A549 (cell line): Measurements from ENCODE around the gene ZNF521. TPM values are rescaled to one million over a fixed set of nuclear protein-coding genes. Genes with fewer than 3 reads are reported as not detected.
A peak's percentile ranks its signal among the peaks of the same experiment; 100 is the strongest.

Experiments
- ATAC-seq, 2 experiments: fragments of 200-7000 bp in 1 of 2; fragments of >200 bp in 1 of 2; cut with Nextera tagmentation in 1 of 2; cut with Tn5 transposase in 1 of 2; 3 replicates each; pipeline versions ENCODE4 v1.8.0 to v1.9.1; 2018 to 2020; ENCODE audit warnings: mild to moderate bottlenecking in 1 of 2, moderate library complexity in 1 of 2
- CTCF ChIA-PET: fragments of 300-600 bp; sonication (Branson Sonifier 250); formaldehyde crosslinking; extraction: SDS; loops from one replicate; lab custom pipeline; 2021; ENCODE audit warnings: antibody characterized with exemption, inconsistent platforms; lab: Yijun Ruan, JAX
- POLR2A ChIA-PET: fragments of 350-600 bp; formaldehyde crosslinking; extraction: SDS; loops from one replicate; lab custom pipeline; 2021; ENCODE audit warnings: antibody characterized with exemption, inconsistent platforms; lab: Yijun Ruan, JAX
- DNase-seq, 2 experiments: peaks; one replicate each; pipeline versions ENCODE4 v3.0.0 to v3.0.0-alpha.2; 2011 to 2016; ENCODE audit warnings: low read depth in 1 of 2, low spot score in 1 of 2
- FAIRE-seq: peaks from 2 replicates; lab custom pipeline; 2011; peaks lifted over from hg19 to GRCh38; lab: Jason Lieb, UNC
- H3K27ac ChIP-seq, 2 experiments: fragments of >200 bp; sonication (Bioruptor Twin); formaldehyde crosslinking; 3 replicates each; pipeline ENCODE4 v1.5.1; 2016 to 2017
- H3K4me1 ChIP-seq: fragments of >200 bp; sonication (Bioruptor Twin); formaldehyde crosslinking; 3 replicates; pipeline ENCODE4 v1.6.1; 2016
- H3K4me2 ChIP-seq: fragments of >200 bp; sonication (Bioruptor Twin); formaldehyde crosslinking; 3 replicates; pipeline ENCODE4 v1.6.1; 2016
- H3K4me3 ChIP-seq: fragments of >200 bp; sonication (Bioruptor Twin); formaldehyde crosslinking; 3 replicates; pipeline ENCODE4 v1.5.1; 2016
- H3K9me3 ChIP-seq: fragments of >200 bp; sonication (Bioruptor Twin); formaldehyde crosslinking; 3 replicates; pipeline ENCODE4 v1.6.1; 2016
- ATOH8 ChIP-seq: fragments of 250-450 bp; sonication (Bioruptor Pico); IDR thresholded peaks from 2 replicates; pipeline ENCODE4 v1.5.0; 2020; ENCODE audit warnings: low read depth, mild to moderate bottlenecking, moderate library complexity
- CBX2 ChIP-seq: fragments of 200-600 bp; sonication (generic); IDR thresholded peaks from 2 replicates; pipeline ENCODE4 v1.6.1; 2016; ENCODE audit warnings: low read depth, mild to moderate bottlenecking, borderline replicate concordance
- ESRRA ChIP-seq: fragments of 150-350 bp; IDR thresholded peaks from 2 replicates; pipeline ENCODE4 v1.6.1; 2014; ENCODE audit warnings: mild to moderate bottlenecking, low read length, borderline replicate concordance
- GATA3 ChIP-seq: IDR thresholded peaks from 2 replicates; pipeline ENCODE4 v1.6.1; 2012; ENCODE audit warnings: borderline replicate concordance
- HES2 ChIP-seq: fragments of >200 bp; sonication (Bioruptor Twin); formaldehyde crosslinking; IDR thresholded peaks from 2 replicates; pipeline ENCODE4 v1.6.1; 2016
- HMGXB4 ChIP-seq: fragments of 250-450 bp; sonication (Bioruptor Pico); IDR thresholded peaks from 2 replicates; pipeline ENCODE4 v1.5.0; 2021; ENCODE audit warnings: mild to moderate bottlenecking, moderate library complexity, borderline replicate concordance
- HOXA7 ChIP-seq: fragments of 250-450 bp; sonication (Bioruptor Pico); IDR thresholded peaks from 2 replicates; pipeline ENCODE4 v1.5.0; 2020; ENCODE audit warnings: mild to moderate bottlenecking, moderate library complexity
- HOXB5 ChIP-seq: fragments of 250-450 bp; sonication (Bioruptor Pico); IDR thresholded peaks from 2 replicates; pipeline ENCODE4 v1.5.0; 2020; ENCODE audit warnings: mild to moderate bottlenecking, moderate library complexity
- JUNB ChIP-seq: fragments of >200 bp; sonication (Bioruptor Twin); formaldehyde crosslinking; IDR thresholded peaks from 2 replicates; pipeline ENCODE4 v1.6.1; 2016
- KDM1A ChIP-seq: fragments of 200-600 bp; sonication (generic); IDR thresholded peaks from 2 replicates; pipeline ENCODE4 v1.6.1; 2016; ENCODE audit warnings: low read depth, mild to moderate bottlenecking
- KDM5A ChIP-seq: fragments of 200-600 bp; sonication (generic); IDR thresholded peaks from 2 replicates; pipeline ENCODE4 v1.6.1; 2016; ENCODE audit warnings: antibody characterized with exemption, mild to moderate bottlenecking
- MAFK ChIP-seq: fragments of 450-650 bp; IDR thresholded peaks from 2 replicates; pipeline ENCODE4 v1.6.1; 2014; ENCODE audit not compliant: partially characterized antibody
- MAZ ChIP-seq: fragments of 150-350 bp; IDR thresholded peaks from 2 replicates; pipeline ENCODE4 v1.6.1; 2014; ENCODE audit warnings: antibody characterized with exemption, low read depth, low read length, borderline replicate concordance
- MYC ChIP-seq: IDR thresholded peaks from 2 replicates; pipeline ENCODE4 v1.6.1; 2012; ENCODE audit warnings: mild to moderate bottlenecking, inconsistent platforms, low read length, improper control_type of control experiment, borderline replicate concordance
- NFE2L2 ChIP-seq: fragments of 150-350 bp; conservative IDR thresholded peaks from 2 replicates; pipeline ENCODE4 v1.6.1; 2014; ENCODE audit warnings: low read length
- NPAS2 ChIP-seq: fragments of 250-450 bp; sonication (Bioruptor Pico); IDR thresholded peaks from 2 replicates; pipeline ENCODE4 v1.8.0; 2022; ENCODE audit warnings: mild to moderate bottlenecking, moderate library complexity, borderline replicate concordance
- PHF8 ChIP-seq: fragments of 200-600 bp; sonication (generic); IDR thresholded peaks from 2 replicates; pipeline ENCODE4 v1.6.1; 2016; ENCODE audit warnings: low read depth, mild to moderate bottlenecking, antibody characterized with exemption, moderate library complexity, borderline replicate concordance
- SMC3 ChIP-seq: fragments of >200 bp; sonication (Bioruptor Twin); formaldehyde crosslinking; IDR thresholded peaks from 3 replicates; pipeline ENCODE4 v1.6.1; 2018; ENCODE audit warnings: inconsistent platforms
- SREBF2 ChIP-seq: fragments of 450-650 bp; IDR thresholded peaks from 2 replicates; pipeline ENCODE4 v1.6.1; 2014; ENCODE audit warnings: mild to moderate bottlenecking, moderate library complexity
- ZFP36 ChIP-seq: fragments of 450-650 bp; IDR thresholded peaks from 2 replicates; pipeline ENCODE4 v1.6.1; 2014; ENCODE audit warnings: borderline replicate concordance; ENCODE audit not compliant: partially characterized antibody
- ZNF302 ChIP-seq: fragments of 250-450 bp; sonication (Bioruptor Pico); IDR thresholded peaks from 2 replicates; pipeline ENCODE4 v1.9.0; 2021; ENCODE audit warnings: inconsistent platforms, mild to moderate bottlenecking, moderate library complexity
- WGBS: methylation state at CpG from one replicate; pipeline ENCODE4 v1.1.6; 2017; ENCODE audit errors: missing lambda C conversion rate; 5-methylcytosine and 5-hydroxymethylcytosine counted together
- polyA plus RNA-seq, 4 experiments: library from polyadenylated mRNA; depleted of rRNA in 3 of 4; stranded (reverse); fragments of >200 nt; fragmentation: RNase III in 1 of 4; extraction: RNeasy Plus Mini Kit Qiagen cat#74134 plus additional on column Dnase treatment in 1 of 4; gene quantifications; 2 replicates in 3 of 4; 3 replicates in 1 of 4; pipeline ENCODE4 v1.2.3, GENCODE V29; 2011 to 2017

ZNF521 gene
- polyA plus RNA-seq, 2 of the 4 experiments (the other 2 are of a cell fraction) = not detected

- CTCF ChIA-PET = no interaction called here
- peak in 1 of 2 experiments; percentile 1 for DNase-seq
- TF ChIP-seq HES2 (no peak), ATOH8 (CRISPR knock-in tag) (no peak), ZNF302 (CRISPR knock-in tag) (no peak), NFE2L2 (no peak), CBX2 (no peak)
- Histone ChIP-seq H3K9me3 (no peaks in the 10 kb centered on the region), H3K27ac (no peak overlapping the region), H3K4me2 (no peak overlapping the region), H3K4me1 (no peaks in the 10 kb centered on the region), H3K4me3 (no peak overlapping the region)
- WGBS = 0% methylated on average over 2 of the region's 2 CpGs
- FAIRE-seq = no peak
- no peak for ATAC-seq
- POLR2A ChIA-PET = no interaction called here
These were observed 249.3 kb downstream of the ZNF521 start for GRCh38 chr18:25102662-25103061.

GRCh38 chr18:25100418-25100817 lies 251.5 kb downstream of the ZNF521 start:
- CTCF ChIA-PET = no interaction called here
- TF ChIP-seq KDM5A = no peak
- no peak for TF ChIP-seq MAZ
- TF ChIP-seq JUNB = no peak
- TF ChIP-seq KDM1A = no peak
- no peak for TF ChIP-seq SMC3
- TF ChIP-seq HOXB5 (CRISPR knock-in tag) = no peak
- Histone ChIP-seq H3K9me3 (no peaks in the 10 kb centered on the region), H3K4me2 (no peak overlapping the region), H3K4me1 (no peaks in the 10 kb centered on the region), H3K4me3 (no peak overlapping the region), H3K27ac (no peak overlapping the region)
- WGBS = 0% methylated on average over 3 of the region's 3 CpGs
- DNase-seq = no peak
- no peak for FAIRE-seq
- POLR2A ChIA-PET = no interaction called here
- no peak for ATAC-seq

- no peaks in the 10 kb centered on the region for H3K4me1 ChIP-seq
- H3K4me2 ChIP-seq = no peak overlapping the region
- 22% methylated on average over 3 of the region's 3 CpGs for WGBS
- ChIA-PET CTCF (no interaction called here), POLR2A (no interaction called here)
- H3K27ac ChIP-seq = no peak overlapping the region
- DNase-seq = no peak
- TF ChIP-seq HMGXB4 = no peak
- no peak for TF ChIP-seq NPAS2 (CRISPR knock-in tag)
- TF ChIP-seq KDM5A = no peak
- TF ChIP-seq HOXA7 = no peak
- TF ChIP-seq SREBF2 = no peak
- TF ChIP-seq PHF8 = no peak
- no peak for TF ChIP-seq NFE2L2
- TF ChIP-seq MYC = no peak
- TF ChIP-seq ESRRA = no peak
- TF ChIP-seq GATA3 = no peak
- TF ChIP-seq ZFP36 = no peak
- no peak for TF ChIP-seq CBX2
- no peak for TF ChIP-seq MAFK
- no peak for ATAC-seq
- H3K4me3 ChIP-seq = no peak overlapping the region
- no peak for FAIRE-seq
- H3K9me3 ChIP-seq = no peaks in the 10 kb centered on the region
These were observed 252.1 kb downstream of the ZNF521 start for GRCh38 chr18:25099895-25100294.
